GM19099 (cell line): ENCODE data around the gene CYSTM1.

ENCODE experiments used
- POLR2A ChIP-seq: IDR thresholded peaks from 3 replicates; pipeline ENCODE4 v1.6.1; 2011; ENCODE audit warnings: low read depth; ENCODE audit not compliant: insufficient read length; ENCODE audit errors: extremely low read depth

The CYSTM1 gene

DNA sequence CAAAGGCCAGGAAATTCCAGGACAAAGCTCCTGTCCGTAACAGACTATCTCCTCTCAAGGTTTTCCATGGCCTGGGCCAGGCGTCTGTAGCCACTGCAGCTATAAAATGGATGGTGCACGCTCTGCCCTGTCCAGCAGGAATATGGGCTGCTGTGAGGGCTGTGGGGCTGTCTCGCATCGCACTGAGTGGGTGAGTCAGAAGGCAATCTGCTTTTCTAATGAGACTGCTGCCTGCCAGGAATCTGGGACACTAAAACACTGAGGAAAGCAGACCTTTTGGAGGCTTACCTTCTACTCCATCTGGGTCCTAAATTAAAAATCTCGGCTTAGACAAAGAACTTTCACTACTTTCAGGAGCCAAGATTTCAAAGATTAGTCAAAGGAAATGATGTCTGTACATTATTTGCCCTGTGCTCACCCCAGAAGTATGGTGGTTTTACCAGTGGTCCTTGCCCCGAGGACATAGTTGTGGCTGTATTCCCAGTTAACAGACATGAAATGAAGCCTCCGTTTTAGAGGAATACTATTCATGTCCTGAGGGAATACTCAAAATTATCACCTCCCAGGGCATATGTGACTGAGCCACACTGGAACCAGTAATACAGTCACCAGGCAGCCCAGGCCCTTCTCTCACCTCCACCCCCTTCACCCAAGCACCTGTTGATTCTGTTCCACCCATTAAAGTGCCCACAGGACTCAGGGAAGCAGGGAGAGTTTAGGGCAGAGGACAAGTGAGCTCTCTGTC lies 71.6 kb downstream of the CYSTM1 start:
- TF ChIP-seq POLR2A = no peak

DNA sequence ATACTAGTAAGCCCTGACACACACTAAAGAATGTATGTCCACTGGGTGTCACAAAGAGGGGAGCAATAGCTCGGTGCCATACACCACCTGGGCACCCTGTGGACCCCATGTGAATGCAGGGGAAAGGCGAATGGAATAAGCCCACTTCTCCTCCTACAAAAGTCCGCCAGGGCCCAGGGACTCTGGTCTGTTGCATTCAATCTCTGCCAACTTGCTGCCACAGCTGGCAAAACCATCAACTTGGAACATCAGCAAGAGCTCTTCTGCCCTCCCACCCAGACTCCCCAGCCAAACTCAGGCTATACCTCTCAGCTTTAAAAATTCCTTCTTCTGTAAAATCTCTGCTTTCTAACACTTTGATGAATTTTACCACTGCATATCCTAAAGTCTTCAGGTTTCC lies 73.4 kb downstream of the CYSTM1 start:
- TF ChIP-seq POLR2A = no peak

DNA sequence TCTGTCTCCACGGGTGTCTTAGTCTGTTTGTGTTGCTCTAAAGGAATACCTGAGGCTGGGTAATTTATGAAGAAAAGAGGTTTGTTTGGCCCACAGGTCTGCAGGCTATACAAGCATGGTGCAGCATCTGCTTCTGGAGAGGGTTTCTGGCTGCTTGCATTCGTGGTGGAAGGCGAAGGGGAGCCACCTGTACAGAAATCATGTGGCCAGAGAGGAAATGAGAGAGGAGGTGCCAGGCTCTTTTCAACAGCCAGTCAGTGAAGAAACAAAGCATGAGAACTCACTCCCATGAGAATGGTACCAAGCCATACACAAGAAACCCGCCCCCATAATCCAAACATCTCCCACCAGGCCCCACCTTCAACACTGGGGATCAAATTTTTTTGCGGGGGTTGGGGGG lies 74.5 kb downstream of the CYSTM1 start:
- no peak for TF ChIP-seq POLR2A

DNA sequence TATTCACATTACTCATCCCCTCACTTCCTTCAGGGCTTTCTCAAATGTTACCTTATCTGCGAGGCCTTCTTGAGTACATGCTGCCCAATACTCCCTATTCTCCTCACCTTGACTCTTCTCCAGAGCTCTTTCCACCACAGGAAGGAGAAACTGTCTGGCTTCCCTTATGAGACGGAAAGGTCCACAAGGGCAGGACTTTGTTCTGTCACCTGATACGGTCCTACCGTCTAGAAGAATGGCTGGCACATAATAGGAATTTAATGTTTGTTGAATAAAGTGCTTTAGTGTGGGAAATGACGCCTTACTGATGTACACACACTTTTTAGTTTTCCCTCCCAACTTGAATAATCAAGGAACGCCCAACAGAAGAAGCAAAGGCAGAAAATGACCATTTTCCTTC lies 75.4 kb downstream of the CYSTM1 start:
- TF ChIP-seq POLR2A = no peak

GRCh38 chr5:140251527-140251973 lies 76.6 kb downstream of the CYSTM1 start:
- no peak for TF ChIP-seq POLR2A

DNA sequence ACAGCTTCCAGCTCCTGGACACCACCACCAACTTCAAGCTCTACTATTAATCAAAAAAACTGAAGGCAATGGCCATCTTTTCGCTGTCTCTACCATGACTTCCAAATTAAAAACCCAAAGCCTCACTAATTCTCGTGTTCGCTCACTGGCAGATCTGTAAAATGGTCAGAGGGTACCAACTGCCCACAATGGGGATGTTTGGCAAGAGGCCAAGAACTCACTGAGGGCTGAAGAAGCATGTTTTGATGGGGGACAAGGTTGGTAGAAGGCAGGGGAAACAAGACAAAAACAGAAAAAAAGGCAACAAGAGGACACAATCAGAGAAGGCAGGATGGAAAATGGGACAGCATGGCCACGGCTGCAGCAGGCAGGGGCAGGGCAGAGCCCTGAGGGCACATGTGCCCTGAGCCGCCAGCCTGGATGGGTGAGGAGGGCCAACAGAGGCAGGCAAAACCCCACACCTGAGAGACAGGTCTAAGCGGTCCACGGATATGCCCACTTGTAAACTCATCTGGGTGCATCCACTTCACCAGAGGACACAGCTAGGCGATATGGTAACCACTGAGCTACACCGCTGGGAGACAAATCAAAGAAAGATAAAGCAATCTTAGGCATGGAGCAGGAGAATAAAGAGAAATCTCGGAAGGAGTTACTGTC lies 77.6 kb downstream of the CYSTM1 start:
- TF ChIP-seq POLR2A = no peak

DNA sequence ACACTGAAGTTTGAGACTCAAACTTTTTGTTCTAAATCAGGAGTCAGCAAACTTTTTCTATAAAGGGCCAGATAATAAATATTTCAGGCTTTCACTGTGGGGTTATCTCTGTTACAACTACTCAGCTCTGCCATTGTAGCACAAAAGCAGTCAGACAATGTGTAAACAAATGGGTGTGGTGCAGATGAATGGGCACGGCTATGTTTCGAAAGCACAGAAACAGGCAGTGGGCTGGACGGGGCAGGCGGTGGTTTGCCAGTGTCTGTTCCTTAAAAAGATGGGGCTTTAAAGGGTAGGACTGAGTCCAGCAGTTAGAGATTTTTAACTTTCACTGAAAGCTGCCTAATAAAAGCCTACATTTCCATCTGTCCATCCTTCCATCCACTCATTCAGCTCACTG lies 79.0 kb downstream of the CYSTM1 start:
- no peak for TF ChIP-seq POLR2A

- TF ChIP-seq POLR2A = no peak
Observed at GRCh38 chr5:140255460-140256157, 80.6 kb downstream of the CYSTM1 start.

- no peak for TF ChIP-seq POLR2A
Observed at GRCh38 chr5:140256726-140257125, 81.7 kb downstream of the CYSTM1 start.

GRCh38 chr5:140258016-140258415 lies 83.0 kb downstream of the CYSTM1 start:
- no peak for TF ChIP-seq POLR2A

DNA sequence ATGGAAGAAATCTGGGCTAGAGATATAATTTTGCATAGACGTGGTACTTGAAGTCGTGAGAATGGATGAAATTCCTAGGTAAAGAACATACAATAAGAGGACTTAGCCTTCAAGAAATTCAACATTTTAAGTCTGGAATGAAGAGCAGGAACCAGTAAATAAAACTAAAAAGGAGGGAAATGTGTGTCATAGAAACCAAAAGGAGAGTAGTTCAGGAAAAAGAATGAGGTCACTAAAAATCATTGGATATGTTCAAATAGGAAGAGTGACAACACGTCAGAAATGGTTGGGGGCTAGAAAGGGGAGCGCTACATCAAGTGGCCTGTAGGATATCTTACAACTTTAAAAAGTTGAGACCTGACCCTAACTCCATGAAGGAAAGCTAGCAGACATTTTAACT lies 83.9 kb downstream of the CYSTM1 start:
- no peak for TF ChIP-seq POLR2A

DNA sequence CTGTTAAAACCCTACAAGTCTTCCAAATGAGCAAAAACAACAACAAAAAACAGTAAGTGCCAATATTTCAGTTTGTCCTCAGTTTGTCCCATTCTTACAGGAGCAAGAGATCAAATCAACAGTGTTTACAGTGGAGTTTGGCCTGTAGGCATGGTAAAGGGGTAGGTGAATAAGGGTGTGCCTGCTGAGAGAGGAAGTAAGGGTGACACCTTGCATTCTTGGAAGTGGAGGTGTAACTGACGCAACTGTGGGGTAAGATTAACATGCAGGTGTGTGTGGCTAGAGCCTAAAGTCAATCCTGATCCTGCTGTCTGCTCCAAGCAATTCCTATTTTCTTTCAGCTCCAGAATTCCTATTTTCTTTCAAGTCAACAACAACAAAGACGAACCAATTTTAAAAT lies 84.5 kb downstream of the CYSTM1 start:
- no peak for TF ChIP-seq POLR2A

DNA sequence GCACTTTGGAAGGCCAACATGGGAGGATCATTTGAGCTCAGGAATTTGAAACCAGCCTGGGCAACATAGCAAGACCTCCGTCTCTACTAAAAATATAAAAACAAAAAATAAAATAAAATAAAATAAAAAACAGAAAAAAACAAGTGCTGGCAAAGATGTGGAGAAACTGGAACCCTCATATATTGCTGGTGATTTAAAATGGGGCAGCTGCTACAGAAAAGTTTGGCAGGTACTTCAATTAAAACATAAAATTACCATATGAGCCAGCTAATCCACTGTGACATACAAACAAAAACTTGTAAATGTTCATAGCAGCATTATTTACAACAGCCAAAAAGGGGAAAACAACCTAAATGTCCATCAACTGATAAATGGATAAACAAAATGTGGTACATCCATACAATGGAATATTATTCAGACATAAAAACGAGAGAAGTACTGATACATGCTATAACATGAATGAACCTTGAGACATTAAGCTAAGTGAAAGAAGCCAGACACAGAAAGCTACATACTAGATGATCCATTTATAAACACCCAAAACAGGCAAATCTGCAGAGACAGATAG lies 85.2 kb downstream of the CYSTM1 start:
- no peak for TF ChIP-seq POLR2A

- no peak for TF ChIP-seq POLR2A
Observed at GRCh38 chr5:140261403-140262171, 86.6 kb downstream of the CYSTM1 start.

DNA sequence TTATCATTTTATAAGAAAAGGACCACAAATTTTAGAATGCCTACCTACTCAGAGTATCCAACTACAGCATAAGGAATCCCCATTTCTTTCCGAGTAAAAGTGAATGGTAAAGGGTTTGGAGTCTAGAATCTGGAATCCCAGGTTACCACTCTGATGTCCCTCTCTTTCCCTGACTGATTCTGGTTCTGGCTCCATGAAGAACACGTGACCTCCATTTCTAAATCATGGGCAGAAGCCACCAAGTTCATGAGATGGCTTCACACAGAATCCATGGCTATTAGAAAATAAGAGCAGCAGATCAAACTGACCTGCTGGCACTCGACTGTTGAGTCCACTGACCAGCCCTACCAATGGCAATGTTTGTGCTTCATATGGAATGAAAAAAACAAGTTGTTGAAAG lies 87.2 kb downstream of the CYSTM1 start:
- TF ChIP-seq POLR2A = no peak
